Measurements from ENCODE around the gene CAMK2A. TPM values are rescaled to one million over a fixed set of nuclear protein-coding genes. Genes with fewer than 3 reads are reported as not detected.

The CAMK2A gene
- total and polyA plus RNA-seq, 7 donors: 0.44 to 2.1 (median 0.64) TPM; not detected in 1

- intact Hi-C loops (cut with DNase I): no loop called here
- no peaks in the 10 kb centered on the region for H3K9me3 ChIP-seq
These were observed 49.8 kb downstream of the CAMK2A start for GRCh38 chr5:150239794-150240122.

DNA sequence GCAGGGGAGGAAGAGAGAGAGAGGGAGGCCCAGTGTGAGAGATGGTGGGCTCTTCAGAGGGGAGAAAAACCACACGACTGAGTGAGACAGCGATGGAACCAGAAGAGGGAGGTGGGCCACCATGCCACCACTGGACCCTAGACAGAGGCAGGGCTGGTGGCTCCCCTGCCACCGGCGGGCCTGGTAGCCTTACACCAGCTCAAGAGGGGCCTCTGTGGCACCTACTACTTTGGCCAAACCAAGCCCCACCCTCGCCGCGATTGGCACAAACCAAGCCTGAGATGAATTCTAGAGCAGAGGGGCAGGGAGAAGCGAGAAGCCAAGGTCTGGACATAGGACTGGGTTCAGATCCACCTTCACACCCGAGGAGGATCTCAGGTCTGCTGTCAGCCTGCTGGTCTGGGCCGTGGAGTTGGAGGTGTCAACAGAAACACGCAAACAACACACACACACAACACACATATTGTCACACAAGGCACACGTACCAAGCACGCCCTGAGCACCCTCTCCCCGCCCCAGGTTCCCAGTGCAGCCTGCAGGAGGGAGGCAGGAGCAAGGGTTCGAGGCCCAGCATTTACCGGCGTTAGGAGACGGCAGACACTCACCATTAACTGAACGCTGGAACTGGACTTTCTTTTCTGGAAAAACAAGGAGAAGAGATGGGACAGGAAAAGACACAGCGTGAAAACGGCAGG is 50.3 kb downstream of the CAMK2A start:
- Histone ChIP-seq H3K27ac (no peak overlapping the region), H3K27me3 (no peaks in the 10 kb centered on the region), H3K9me3 (no peaks in the 10 kb centered on the region), H3K36me3 (no peaks in the 10 kb centered on the region), H3K4me1 (peaks cover 0 to 2% (median 0%) of the 10 kb centered on the region in 4 donors), H3K4me3 (no peak overlapping the region)
- intact Hi-C loops (cut with DNase I): no loop called here
- TF ChIP-seq EP300 (IDR thresholded peaks at IDR 0.05) (no peak), POLR2AphosphoS5 (IDR thresholded peaks at IDR 0.05) (no peak), POLR2A (IDR thresholded peaks at IDR 0.05) (no peak)
- TF ChIP-seq, protein P1, sequence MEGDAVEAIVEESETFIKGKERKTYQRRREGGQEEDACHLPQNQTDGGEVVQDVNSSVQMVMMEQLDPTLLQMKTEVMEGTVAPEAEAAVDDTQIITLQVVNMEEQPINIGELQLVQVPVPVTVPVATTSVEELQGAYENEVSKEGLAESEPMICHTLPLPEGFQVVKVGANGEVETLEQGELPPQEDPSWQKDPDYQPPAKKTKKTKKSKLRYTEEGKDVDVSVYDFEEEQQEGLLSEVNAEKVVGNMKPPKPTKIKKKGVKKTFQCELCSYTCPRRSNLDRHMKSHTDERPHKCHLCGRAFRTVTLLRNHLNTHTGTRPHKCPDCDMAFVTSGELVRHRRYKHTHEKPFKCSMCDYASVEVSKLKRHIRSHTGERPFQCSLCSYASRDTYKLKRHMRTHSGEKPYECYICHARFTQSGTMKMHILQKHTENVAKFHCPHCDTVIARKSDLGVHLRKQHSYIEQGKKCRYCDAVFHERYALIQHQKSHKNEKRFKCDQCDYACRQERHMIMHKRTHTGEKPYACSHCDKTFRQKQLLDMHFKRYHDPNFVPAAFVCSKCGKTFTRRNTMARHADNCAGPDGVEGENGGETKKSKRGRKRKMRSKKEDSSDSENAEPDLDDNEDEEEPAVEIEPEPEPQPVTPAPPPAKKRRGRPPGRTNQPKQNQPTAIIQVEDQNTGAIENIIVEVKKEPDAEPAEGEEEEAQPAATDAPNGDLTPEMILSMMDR (IDR thresholded peaks at IDR 0.05): no peak
- 86 to 91% methylated on average over 21 of the region's 21 CpGs for WGBS, 2 donors
- no peak for DNase-seq

More at GRCh38 chr5:150239794-150240122, 49.8 kb downstream of the CAMK2A start:
- 88 to 91% methylated on average over 7 of the region's 7 CpGs for WGBS, 2 donors
- H3K4me3 ChIP-seq: no peak overlapping the region
- TF ChIP-seq, protein P1 (IDR thresholded peaks at IDR 0.05): no peak
- TF ChIP-seq POLR2AphosphoS5 (IDR thresholded peaks at IDR 0.05) (no peak), POLR2A (IDR thresholded peaks at IDR 0.05) (no peak), EP300 (IDR thresholded peaks at IDR 0.05) (no peak)
- peaks cover 0 to 5% (median 1%) of the 10 kb centered on the region in 4 donors for H3K4me1 ChIP-seq
- H3K36me3 ChIP-seq: no peaks in the 10 kb centered on the region
- DNase-seq: no peak
- no peak overlapping the region for H3K27ac ChIP-seq
- no peaks in the 10 kb centered on the region for H3K27me3 ChIP-seq

DNA sequence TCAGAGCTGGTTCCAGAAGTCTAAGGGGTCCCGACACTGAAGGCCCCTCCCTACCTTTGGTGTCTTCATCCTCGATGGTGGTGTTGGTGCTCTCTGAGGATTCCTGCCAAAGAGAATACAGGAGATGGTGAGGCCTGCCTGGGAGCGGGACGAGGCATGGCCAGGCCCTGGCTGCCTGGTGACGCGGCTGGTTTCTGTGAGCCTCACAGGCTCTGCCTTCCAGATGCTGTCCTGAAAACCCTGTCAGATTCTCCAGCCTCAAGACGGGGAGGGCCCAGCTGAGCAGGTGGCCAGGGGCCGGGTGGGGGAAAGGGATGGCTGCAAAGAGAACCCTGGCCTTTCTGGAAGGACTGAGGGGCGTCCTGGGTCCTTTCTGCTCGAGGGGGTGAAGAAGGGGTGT is 50.9 kb downstream of the CAMK2A start:
- no peak for DNase-seq
- intact Hi-C loops (cut with DNase I): no loop called here
- H3K9me3 ChIP-seq: no peaks in the 10 kb centered on the region
- no peaks in the 10 kb centered on the region for H3K4me1 ChIP-seq
- TF ChIP-seq, protein P1 (IDR thresholded peaks at IDR 0.05): no peak
- TF ChIP-seq EP300 (IDR thresholded peaks at IDR 0.05): no peak
- TF ChIP-seq POLR2AphosphoS5 (IDR thresholded peaks at IDR 0.05): no peak
- no peak for TF ChIP-seq POLR2A (IDR thresholded peaks at IDR 0.05)
- no peak overlapping the region for H3K4me3 ChIP-seq
- WGBS, 2 donors: 86% methylated on average over 10 of the region's 10 CpGs
- H3K27ac ChIP-seq: no peak overlapping the region
- H3K27me3 ChIP-seq: no peaks in the 10 kb centered on the region
- H3K36me3 ChIP-seq: no peaks in the 10 kb centered on the region

DNA sequence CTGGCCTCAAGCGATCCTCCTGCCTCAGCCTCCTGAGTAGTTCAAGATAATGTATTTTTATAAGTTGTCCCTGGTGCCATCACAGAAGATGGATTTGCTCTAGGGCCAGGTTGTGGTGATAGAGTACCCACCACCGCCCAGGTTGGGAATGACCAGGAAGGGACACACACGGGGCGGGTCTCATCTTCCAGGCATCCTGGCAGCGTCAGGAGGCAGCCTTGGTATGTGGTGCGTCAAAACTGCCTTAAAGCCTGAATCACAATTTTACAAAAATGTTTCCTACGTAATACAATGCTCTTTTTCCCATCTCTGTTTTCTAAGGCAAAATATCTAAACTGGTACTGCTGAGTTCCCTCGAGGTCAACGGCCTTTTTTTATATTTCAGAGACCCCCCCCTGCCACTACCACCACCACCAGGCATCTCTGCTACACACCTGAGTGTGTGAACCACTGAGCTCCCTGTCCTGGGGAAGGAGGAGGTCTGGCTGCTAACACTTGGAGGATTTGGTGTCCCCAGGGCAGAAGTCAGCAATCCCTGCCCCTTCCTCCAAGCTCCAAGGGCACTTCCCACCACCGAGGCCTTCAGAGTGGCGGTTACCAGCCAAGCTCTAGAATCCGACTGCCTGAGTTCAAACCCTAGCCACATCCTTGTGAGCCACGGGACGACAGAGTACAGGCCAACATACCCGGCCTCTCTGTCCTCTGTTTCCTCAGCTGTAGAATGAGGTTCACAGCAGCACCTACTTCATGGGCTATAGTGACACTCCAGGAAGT is 52.4 kb downstream of the CAMK2A start:
- 83 to 88% methylated on average over 15 of the region's 15 CpGs for WGBS, 2 donors
- H3K27me3 ChIP-seq: no peaks in the 10 kb centered on the region
- H3K4me1 ChIP-seq: no peaks in the 10 kb centered on the region
- H3K9me3 ChIP-seq: no peaks in the 10 kb centered on the region
- no peak overlapping the region for H3K27ac ChIP-seq
- no peak for DNase-seq
- TF ChIP-seq POLR2AphosphoS5 (IDR thresholded peaks at IDR 0.05): no peak
- TF ChIP-seq POLR2A (IDR thresholded peaks at IDR 0.05): no peak
- TF ChIP-seq EP300 (IDR thresholded peaks at IDR 0.05): no peak
- TF ChIP-seq, protein P1 (IDR thresholded peaks at IDR 0.05): no peak
- no peaks in the 10 kb centered on the region for H3K36me3 ChIP-seq
- intact Hi-C loops (cut with DNase I): no loop called here
- H3K4me3 ChIP-seq: no peak overlapping the region

Measured in sigmoid colon (tissue), 7 donors.